ENCODE results near the gene GAL3ST1.
A peak's percentile ranks its signal among the peaks of the same experiment; 100 is the strongest.
"Not testable (repeated sequence)": the region's sequence is repeated elsewhere in the genome, so short reads cannot be mapped to it uniquely, and the experiment has no call there.

Gene GAL3ST1

DNA sequence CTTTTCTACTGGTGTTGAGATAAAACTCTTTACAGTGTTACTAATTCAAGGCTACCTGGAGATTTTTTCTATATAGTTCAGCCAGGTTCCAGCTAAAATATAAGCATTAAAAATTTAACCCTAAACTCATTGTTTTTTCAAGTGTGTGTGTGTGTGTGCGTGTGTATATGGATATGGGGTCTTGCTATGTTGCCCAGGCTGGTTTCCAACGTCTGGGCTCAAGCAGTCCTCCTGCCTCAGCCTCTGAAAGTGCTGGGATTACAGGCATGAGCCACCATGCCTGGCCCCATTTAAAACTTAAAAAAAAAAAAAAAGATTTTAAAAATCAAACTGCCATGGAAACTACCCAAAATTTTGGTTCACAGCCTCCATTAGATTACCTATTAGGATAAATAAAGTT is 21.7 kb upstream of the GAL3ST1 start:
- DNase-seq (ENCODE audit: low read depth): no peak

DNA sequence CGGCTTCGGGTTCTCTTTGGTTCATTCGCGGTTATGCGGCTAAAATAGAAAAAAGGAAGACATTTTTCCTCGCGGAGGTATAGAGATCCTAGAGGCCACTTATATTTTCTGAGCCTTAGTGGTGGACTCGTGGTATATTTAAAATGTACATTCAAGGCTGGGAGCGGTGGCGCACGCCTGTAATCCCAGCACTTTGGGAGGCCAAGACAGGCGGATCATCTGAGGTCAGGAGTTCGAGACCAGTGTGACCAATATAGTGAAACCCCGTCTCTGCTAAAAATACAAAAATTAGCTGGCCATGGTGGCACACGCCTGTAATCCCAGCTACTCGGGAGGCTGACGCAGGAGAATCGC is 17.9 kb upstream of the GAL3ST1 start:
- DNase-seq (ENCODE audit: low read depth): not testable (repeated sequence)

DNA sequence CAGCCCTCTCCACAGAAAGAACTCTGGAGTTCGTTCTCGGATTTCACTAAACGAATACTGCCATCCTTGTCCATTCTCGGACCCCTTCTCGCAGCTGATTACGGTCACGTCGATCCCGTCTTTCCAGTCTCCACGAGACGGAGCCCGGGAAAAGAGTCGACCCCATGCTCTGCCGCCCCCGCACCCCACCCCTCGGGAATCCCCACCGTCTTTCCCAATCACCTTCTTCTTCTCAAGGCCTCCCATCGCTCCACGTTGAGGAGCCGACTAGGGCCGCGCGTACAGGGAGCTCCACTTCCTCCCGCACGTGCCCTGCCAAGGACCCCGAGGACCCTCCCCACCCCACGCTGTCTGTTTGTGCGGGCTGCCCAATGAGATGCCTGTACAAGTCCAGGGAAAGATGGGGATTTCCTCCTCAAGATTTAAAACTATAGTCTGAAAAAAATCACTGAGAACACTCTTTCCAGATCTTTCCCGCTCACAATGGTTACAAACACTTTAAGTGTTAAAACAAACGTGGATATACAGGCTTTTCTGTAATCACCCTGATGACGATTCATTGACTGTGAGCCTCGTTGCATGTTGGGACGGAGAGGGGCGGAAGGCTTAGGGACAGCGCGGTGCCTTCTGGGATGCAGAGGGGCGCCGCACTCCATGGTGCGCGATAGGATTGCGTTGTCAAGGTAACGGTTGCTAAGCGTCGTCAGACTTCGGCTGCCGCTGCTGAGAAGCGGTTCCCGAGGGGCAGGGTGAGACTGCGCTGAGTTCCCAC is 17.3 kb upstream of the GAL3ST1 start, which contains the start of gene PES1:
Gene PES1 (minus strand): TSS at position 323 of the 772 bp plus-strand sequence. CDS start 77 bp downstream, at position 246.
- peak; percentile 86 for DNase-seq (ENCODE audit: low read depth)

- no peak for DNase-seq (ENCODE audit: low read depth)
Observed at GRCh38 chr22:30591191-30591587, 16.7 kb upstream of the GAL3ST1 start.

GRCh38 chr22:30586414-30586813 is 11.9 kb upstream of the GAL3ST1 start:
- no peak for DNase-seq (ENCODE audit: low read depth)

- DNase-seq (ENCODE audit: low read depth): no peak
Observed at GRCh38 chr22:30584441-30584840, 10.0 kb upstream of the GAL3ST1 start.

GRCh38 chr22:30582788-30583545 is 8.5 kb upstream of the GAL3ST1 start:
- DNase-seq (ENCODE audit: low read depth): no peak

DNA sequence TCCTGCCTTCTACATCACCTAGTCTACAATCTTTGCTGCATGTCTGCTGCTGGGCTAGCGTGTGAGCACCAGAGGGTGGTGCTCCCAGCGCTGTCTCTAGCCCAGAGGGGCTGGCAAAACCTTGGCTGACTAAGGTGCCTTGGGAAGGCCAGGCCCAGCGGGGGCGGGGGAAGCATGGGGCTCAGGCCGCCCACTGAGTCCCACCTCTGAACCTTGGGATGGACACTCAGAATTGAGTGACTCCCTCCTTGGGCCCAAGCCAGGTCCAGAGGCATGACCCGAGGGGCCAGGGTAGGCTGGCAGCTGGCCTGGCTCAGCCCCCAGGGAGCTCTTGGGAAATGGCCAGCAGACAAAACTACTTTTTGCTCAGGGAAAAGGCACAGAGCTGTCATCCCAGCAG is 7.6 kb upstream of the GAL3ST1 start:
- DNase-seq (ENCODE audit: low read depth): no peak

DNA sequence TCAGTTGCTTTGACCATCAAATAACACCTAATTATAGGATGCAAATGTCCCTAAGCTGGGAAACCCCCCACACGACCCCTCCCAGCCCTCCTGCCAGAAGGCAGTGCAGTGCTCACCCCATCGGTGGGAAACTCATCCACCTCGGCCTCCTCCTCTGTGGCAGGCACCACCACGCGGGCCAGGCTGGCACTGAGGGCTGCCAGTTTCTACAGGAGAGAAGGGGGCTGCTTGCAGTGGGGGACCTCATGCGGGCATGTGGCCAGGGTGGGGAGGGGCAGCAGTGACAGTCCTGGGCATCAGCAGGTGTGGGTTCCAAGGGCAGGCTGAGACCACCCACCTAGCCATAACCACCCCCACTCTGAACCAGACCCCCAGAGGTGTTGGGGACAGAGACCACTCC is 6.4 kb upstream of the GAL3ST1 start:
- no peak for DNase-seq (ENCODE audit: low read depth)

DNA sequence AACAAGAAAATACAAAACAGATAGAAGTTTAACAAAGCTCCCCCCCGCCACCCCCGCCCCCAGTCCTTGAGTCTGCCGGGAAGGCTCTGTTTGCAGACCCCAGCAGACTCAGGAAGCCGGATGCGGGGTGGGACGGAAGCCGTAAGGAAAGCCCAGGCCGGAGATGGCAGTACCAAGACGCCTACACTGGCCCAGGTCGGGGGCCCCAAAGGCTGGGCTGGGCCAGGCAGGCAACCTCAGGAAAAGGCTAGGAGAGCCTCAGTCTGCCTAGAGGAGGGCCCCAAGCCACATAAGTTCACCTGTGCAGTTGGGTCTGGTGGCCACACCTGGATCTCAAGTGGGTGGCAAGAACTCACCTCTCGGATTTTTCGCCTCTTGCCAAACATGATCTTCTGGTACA is 4.0 kb upstream of the GAL3ST1 start:
- DNase-seq (ENCODE audit: low read depth): no peak

DNA sequence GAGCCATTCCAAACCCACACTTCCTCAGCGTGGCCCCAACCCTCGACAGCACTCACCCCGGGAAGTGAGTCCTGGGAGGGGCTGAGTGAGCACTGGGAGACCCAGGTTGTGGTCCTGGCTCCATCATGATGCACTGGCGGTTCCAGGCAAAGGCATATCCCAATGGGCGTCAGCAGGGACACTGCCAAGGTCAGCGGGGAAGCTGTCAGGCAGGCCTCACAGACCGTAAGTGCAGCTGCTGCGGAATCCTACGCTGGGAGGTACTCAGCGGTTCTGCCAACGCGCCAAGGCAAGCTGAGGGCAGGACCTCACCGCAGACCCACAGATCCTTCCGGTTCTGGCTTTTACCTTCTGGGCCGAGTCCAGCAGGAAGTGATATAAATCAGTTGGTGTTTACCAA is 1.4 kb upstream of the GAL3ST1 start:
- no peak for DNase-seq (ENCODE audit: low read depth)

GRCh38 chr22:30574997-30575671 is 669 bp upstream of the GAL3ST1 start:
- DNase-seq (ENCODE audit: low read depth): no peak

- no peak for DNase-seq (ENCODE audit: low read depth)
Observed at GRCh38 chr22:30573594-30574094, 821 bp downstream of the GAL3ST1 start.

GRCh38 chr22:30572840-30573593 is 1.4 kb downstream of the GAL3ST1 start:
- DNase-seq (ENCODE audit: low read depth): no peak

GRCh38 chr22:30572210-30572609 is 2.3 kb downstream of the GAL3ST1 start:
- no peak for DNase-seq (ENCODE audit: low read depth)

DNA sequence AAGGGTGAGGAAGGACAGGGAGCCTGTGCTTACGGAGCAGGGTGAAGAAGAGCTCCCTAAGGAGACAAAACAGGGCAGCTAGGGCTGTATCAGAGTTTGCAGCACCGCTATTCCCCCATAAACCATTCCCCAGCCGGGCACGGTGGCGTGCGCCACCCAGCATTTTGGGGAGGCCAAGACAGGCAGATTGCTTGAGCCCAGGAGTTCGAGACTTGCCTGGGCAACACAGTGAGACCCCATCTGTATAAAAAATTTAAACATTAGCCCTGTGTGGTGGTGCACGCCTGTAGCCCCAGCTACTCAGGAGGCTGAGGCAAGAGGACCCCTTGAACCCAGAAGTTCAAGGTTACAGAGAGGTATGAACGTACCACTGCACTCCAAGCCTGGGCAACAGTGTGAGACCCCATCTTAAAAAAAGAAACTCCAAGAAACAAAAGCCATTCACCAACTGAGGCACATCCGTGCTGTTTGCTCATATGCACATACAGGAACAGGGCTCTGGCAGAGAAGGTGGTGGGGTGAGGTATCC is 4.7 kb downstream of the GAL3ST1 start:
- DNase-seq (ENCODE audit: low read depth): no peak

- no peak for DNase-seq (ENCODE audit: low read depth)
Observed at GRCh38 chr22:30568137-30568805, 6.2 kb downstream of the GAL3ST1 start.

DNA sequence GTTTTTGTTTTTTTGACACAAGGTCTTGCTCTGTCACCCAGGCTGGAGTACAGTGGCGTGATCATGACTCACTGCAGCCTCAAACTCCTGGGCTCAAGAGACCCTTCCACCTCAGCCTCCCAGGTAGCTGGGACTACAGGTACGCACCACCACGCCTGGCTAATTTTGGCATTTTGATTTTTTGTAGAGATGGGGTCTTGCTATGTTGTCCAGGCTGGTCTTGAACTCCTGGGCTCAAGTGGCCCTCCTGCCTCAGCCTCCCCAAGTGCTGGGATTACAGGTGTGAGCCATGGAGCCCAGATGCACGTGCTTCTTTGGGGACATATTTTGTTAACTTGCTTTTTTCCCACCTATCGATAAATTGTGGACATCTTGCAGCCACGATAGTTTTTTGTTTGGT is 7.2 kb downstream of the GAL3ST1 start:
- DNase-seq (ENCODE audit: low read depth): not testable (repeated sequence)

GRCh38 chr22:30566125-30566524 is 8.3 kb downstream of the GAL3ST1 start:
- DNase-seq (ENCODE audit: low read depth): no peak

GRCh38 chr22:30565341-30565740 is 9.1 kb downstream of the GAL3ST1 start:
- no peak for DNase-seq (ENCODE audit: low read depth)

DNA sequence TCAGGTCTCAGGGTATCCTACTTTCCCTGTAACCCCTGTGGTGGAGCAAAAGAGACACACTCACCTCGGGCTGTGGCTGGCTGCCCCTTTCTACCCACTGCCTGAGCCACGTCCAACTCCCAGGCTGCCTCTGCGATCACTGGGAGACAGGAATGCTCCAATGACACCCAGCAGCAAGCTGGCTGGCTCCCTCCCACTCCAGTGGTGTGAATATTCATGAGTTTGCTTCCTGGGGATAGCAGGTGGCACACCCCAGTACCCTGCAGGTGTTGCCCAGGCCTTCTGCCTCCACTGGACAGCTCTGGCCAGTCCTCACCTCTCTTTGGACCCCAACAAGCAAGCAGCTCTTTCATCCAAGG is 9.7 kb downstream of the GAL3ST1 start:
- no peak for DNase-seq (ENCODE audit: low read depth)
